Osteoblast (primary cell): ENCODE measurements around the gene CMIP. TPM values are rescaled to one million over a fixed set of nuclear protein-coding genes. Genes with fewer than 3 reads are reported as not detected.

Source experiments
- DNase-seq: peaks from one replicate; pipeline ENCODE4 v3.0.0; 2011; ENCODE audit warnings: low spot score, mixed read lengths; ENCODE audit not compliant: insufficient read length; ENCODE audit errors: missing footprints
- H2AFZ ChIP-seq: 2 replicates; pipeline ENCODE4 v1.6.0; 2011; ENCODE audit warnings: mild to moderate bottlenecking, low read length
- H3K27ac ChIP-seq: 2 replicates; pipeline ENCODE4 v1.5.1; 2011; ENCODE audit warnings: mild to moderate bottlenecking, low read depth, low read length, moderate library complexity
- H3K27me3 ChIP-seq: 2 replicates; pipeline ENCODE4 v1.6.0; 2012; ENCODE audit warnings: mild to moderate bottlenecking, control low read depth, inconsistent platforms, low read length, moderate library complexity; ENCODE audit not compliant: insufficient read depth
- H3K36me3 ChIP-seq: 2 replicates; pipeline ENCODE4 v1.5.1; 2011; ENCODE audit warnings: mild to moderate bottlenecking, low read length, control low read depth, moderate library complexity; ENCODE audit not compliant: insufficient read depth
- H3K4me1 ChIP-seq: 2 replicates; pipeline ENCODE4 v1.5.1; 2011; ENCODE audit warnings: mild to moderate bottlenecking, low read length, control low read depth, moderate library complexity; ENCODE audit not compliant: insufficient read depth
- H3K4me2 ChIP-seq: 2 replicates; pipeline ENCODE4 v1.6.0; 2011; ENCODE audit warnings: mild to moderate bottlenecking, low read length; ENCODE audit not compliant: insufficient read depth
- H3K4me3 ChIP-seq: fragments of 200-600 bp; sonication (generic); 3 replicates; pipeline ENCODE4 v1.5.1; 2012; ENCODE audit warnings: mild to moderate bottlenecking, low read length, inconsistent platforms; ENCODE audit not compliant: insufficient read depth
- H3K79me2 ChIP-seq: 2 replicates; pipeline ENCODE4 v1.6.0; 2012; ENCODE audit warnings: mild to moderate bottlenecking, low read length, control low read depth, inconsistent platforms; ENCODE audit not compliant: insufficient read depth
- H3K9me3 ChIP-seq: 2 replicates; pipeline ENCODE4 v1.5.1; 2011; ENCODE audit warnings: low read depth, low read length, control low read depth
- H4K20me1 ChIP-seq: 2 replicates; pipeline ENCODE4 v1.6.0; 2012; ENCODE audit warnings: mild to moderate bottlenecking, low read length, control low read depth; ENCODE audit not compliant: insufficient read depth
- total RNA-seq: library from RNA; depleted of rRNA; stranded (reverse); fragments of >200 nt; gene quantifications from 2 replicates; pipeline ENCODE4 v1.2.3, GENCODE V29; 2012
- TF ChIP-seq, protein P1 (sequence below): IDR thresholded peaks from 2 replicates; pipeline ENCODE4 v1.5.1; 2011; ENCODE audit warnings: mild to moderate bottlenecking, low read depth, low read length, moderate library complexity; ENCODE audit errors: extremely low read depth

CMIP gene
- total RNA-seq, 1 donor: 8.3 TPM

DNA sequence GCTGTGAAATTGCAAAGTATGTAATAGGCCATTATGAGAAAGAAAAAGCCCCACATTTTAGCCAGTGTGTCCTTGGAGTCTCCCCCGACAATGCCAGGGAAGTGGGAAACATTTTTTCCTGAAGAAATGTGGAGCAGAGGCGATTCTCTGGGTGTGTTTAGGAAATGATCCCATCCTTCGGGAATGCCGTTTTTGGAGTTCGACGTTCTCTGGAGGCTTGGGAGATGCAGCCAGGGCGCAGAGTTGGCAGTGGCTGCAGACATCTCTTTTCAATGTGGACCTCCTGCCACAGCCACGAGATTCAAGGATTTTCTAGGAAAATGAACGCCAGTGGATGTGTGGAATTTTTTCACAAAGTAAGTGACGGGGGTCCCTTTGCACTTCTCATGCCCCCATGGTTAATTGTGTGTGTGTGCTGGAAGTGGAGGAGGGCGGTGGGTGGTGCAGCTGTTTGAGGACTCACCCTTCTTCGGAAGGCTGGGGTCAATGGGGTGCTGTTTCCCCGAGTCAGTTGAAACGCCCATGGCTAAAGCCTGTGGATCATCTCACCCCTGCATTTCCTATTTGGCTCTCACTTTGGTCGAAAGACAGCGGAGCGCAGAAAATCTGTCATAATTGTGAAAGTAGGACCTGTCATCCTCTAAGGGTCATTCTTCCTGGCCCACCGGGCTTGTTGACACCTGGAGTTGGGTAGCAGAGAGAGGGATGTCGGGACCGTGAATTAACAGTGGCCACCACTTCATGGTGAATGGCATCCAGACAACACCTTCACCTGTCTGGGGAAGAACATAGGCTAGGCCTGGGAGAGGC lies 73.2 kb downstream of the CMIP start:
- TF ChIP-seq, protein P1, sequence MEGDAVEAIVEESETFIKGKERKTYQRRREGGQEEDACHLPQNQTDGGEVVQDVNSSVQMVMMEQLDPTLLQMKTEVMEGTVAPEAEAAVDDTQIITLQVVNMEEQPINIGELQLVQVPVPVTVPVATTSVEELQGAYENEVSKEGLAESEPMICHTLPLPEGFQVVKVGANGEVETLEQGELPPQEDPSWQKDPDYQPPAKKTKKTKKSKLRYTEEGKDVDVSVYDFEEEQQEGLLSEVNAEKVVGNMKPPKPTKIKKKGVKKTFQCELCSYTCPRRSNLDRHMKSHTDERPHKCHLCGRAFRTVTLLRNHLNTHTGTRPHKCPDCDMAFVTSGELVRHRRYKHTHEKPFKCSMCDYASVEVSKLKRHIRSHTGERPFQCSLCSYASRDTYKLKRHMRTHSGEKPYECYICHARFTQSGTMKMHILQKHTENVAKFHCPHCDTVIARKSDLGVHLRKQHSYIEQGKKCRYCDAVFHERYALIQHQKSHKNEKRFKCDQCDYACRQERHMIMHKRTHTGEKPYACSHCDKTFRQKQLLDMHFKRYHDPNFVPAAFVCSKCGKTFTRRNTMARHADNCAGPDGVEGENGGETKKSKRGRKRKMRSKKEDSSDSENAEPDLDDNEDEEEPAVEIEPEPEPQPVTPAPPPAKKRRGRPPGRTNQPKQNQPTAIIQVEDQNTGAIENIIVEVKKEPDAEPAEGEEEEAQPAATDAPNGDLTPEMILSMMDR: no peak
- H3K36me3 ChIP-seq: peaks cover 4% of the 10 kb centered on the region
- H3K4me2 ChIP-seq: peak overlapping the region; percentile 60
- H3K27ac ChIP-seq: peak overlapping the region; percentile 6
- H3K79me2 ChIP-seq: peaks cover 41% of the 10 kb centered on the region
- no peaks in the 10 kb centered on the region for H3K27me3 ChIP-seq
- peaks cover 17% of the 10 kb centered on the region for H4K20me1 ChIP-seq
- peak; percentile 94 for DNase-seq
- H3K9me3 ChIP-seq: no peaks in the 10 kb centered on the region
- no peak overlapping the region for H3K4me3 ChIP-seq
- H2AFZ ChIP-seq: no peak overlapping the region
- peaks cover 24% of the 10 kb centered on the region for H3K4me1 ChIP-seq

DNA sequence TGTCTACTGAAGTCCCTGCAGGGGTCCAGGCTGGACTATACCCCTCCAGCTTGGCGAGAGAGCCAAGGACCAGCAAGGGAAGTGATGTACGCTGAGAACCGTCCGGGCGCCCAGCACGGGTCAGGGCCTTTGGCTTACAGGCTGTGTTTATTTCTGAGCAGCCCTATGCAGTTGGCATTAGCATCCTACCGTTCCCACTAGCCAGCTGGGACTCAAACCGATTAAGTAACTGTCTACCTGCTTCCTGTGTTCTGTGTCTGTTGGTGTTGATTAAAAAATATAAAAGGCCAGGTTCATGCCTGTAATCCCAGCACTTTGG lies 73.8 kb downstream of the CMIP start:
- TF ChIP-seq, protein P1: no peak
- Histone ChIP-seq H3K27me3 (no peaks in the 10 kb centered on the region), H3K4me2 (no peak overlapping the region), H3K4me3 (no peak overlapping the region), H3K4me1 (peaks cover 21% of the 10 kb centered on the region), H3K27ac (no peak overlapping the region), H4K20me1 (peaks cover 15% of the 10 kb centered on the region), H3K9me3 (no peaks in the 10 kb centered on the region), H2AFZ (no peak overlapping the region), H3K79me2 (peaks cover 38% of the 10 kb centered on the region), H3K36me3 (peaks cover 4% of the 10 kb centered on the region)
- DNase-seq: no peak

DNA sequence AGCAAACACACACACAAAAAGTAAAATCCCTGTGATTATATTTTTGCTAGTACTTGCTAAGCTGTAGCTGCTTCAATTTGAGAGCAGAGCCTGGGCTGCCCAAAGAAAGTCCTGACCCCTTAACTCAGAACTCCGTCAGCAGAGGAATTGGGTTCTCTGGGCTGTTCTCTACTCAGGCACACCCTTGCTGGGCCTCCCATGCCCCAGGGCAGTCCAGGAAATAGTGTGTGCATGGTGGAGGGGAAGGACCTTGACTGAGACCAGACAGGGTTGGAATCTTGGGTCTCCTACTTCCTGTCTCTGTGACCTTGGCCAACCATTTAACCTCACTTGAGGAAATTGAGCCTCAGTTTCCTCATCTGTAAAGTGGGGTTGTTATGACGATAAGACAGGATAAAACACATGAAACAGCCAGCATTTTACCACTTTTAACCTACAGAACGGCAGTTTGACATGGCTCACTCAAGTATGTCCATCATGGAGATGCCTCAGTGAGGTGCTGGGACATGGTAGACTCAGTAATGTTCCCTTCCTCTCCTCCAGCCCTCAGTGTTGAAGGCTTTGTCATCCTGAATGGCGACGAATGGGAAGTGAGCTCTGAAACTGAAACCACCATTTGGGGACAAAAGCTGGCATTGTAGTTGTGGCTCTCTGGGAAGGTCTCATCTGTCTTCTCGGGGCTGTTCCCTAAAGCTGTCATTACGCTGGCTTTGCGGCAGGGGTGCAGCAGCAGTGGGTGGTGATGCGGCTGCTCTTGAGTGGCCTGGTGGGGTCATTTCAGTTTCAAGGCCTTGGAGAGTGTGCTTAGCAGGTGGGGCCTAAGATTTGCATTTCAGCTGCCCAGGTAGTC lies 74.9 kb downstream of the CMIP start:
- Histone ChIP-seq H3K79me2 (peaks cover 33% of the 10 kb centered on the region), H2AFZ (no peak overlapping the region), H3K9me3 (no peaks in the 10 kb centered on the region), H3K4me3 (no peak overlapping the region), H3K27me3 (no peaks in the 10 kb centered on the region), H3K4me2 (no peak overlapping the region), H3K27ac (no peak overlapping the region), H4K20me1 (peaks cover 18% of the 10 kb centered on the region), H3K36me3 (peaks cover 4% of the 10 kb centered on the region), H3K4me1 (peaks cover 21% of the 10 kb centered on the region)
- TF ChIP-seq, protein P1: no peak
- peak; percentile 58 for DNase-seq

DNA sequence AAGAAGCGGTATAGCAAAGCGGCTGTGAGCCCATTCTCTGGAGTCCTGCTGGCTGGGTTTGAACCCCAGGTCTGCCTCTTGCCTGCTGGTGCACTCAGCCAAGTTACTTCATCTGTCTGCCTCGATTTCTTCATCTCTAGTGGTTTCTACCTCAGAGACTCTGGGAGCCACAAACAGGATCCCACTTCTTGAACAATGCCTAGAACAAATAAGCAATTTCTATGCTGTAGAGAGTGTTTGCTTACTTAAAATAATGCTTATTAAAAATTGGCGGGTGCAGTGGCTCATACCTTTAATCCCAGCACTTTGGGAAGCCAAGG lies 75.5 kb downstream of the CMIP start:
- Histone ChIP-seq H3K4me2 (no peak overlapping the region), H3K79me2 (peaks cover 27% of the 10 kb centered on the region), H3K4me3 (no peak overlapping the region), H3K9me3 (no peaks in the 10 kb centered on the region), H3K36me3 (peaks cover 4% of the 10 kb centered on the region), H3K27ac (no peak overlapping the region), H3K27me3 (no peaks in the 10 kb centered on the region), H4K20me1 (peaks cover 18% of the 10 kb centered on the region), H2AFZ (no peak overlapping the region), H3K4me1 (peaks cover 21% of the 10 kb centered on the region)
- TF ChIP-seq, protein P1: no peak
- DNase-seq: no peak
